Stomach (tissue), 4 donors: ENCODE results near the gene DCAF8.

ENCODE experiments used
- CTCF ChIP-seq, 7 experiments: fragments of 450-650 bp in 4 of 7; fragments of 200-600 bp in 3 of 7; sonication (generic) in 3 of 7; IDR thresholded peaks; one replicate each; pipeline ENCODE4 v1.5.1; 2016 to 2019; ENCODE audit warnings: antibody characterized with exemption in 7 of 7, control low read depth in 2 of 7, mild to moderate bottlenecking in 1 of 7
- EP300 ChIP-seq: sonication (generic); formaldehyde crosslinking; IDR thresholded peaks from one replicate; pipeline ENCODE4 v1.6.1; 2017; ENCODE audit warnings: antibody characterized with exemption
- POLR2A ChIP-seq, 4 donors: fragments of 450-650 bp; IDR thresholded peaks; one replicate each; pipeline ENCODE4 v1.6.1; 2016; ENCODE audit warnings: antibody characterized with exemption in 4 of 4, control low read depth in 2 of 4, mild to moderate bottlenecking in 1 of 4, moderate library complexity in 1 of 4

GRCh38 chr1:160227034-160227433 is 35.3 kb downstream of the DCAF8 start:
- TF ChIP-seq POLR2A (IDR thresholded peaks at IDR 0.05) (no peak), CTCF (IDR thresholded peaks at IDR 0.05) (no peak), EP300 (no peak)
